Common myeloid progenitor, CD34-positive (primary cell): ENCODE measurements around the gene SMR3A.

Experiments used
- CTCF ChIA-PET: fragments of 350-600 bp; sonication (Branson Sonifier 250); formaldehyde crosslinking; loops from one replicate; lab custom pipeline; 2021; ENCODE audit warnings: antibody characterized with exemption; lab: Charles Lee
- POLR2A ChIA-PET: fragments of 350-600 bp; sonication (Branson Sonifier 250); formaldehyde crosslinking; loops from one replicate; lab custom pipeline; 2021; ENCODE audit warnings: antibody characterized with exemption; lab: Charles Lee
- DNase-seq, 3 donors: peaks; one replicate each; pipeline versions ENCODE4 v3.0.0 to v3.0.0-alpha.2; 2013
- H3K27ac ChIP-seq, 2 experiments: 1 replicate in 1 of 2; 2 replicates in 1 of 2; pipeline ENCODE4 v1.7.0; 2013; ENCODE audit warnings: inconsistent platforms in 2 of 2, low read length in 2 of 2, mild to moderate bottlenecking in 2 of 2, low read depth in 1 of 2, moderate library complexity in 1 of 2; ENCODE audit not compliant: severe bottlenecking in 2 of 2, insufficient read depth in 1 of 2, poor library complexity in 1 of 2
- H3K27me3 ChIP-seq, 5 experiments: replicated peaks in 2 of 5; 1 replicate in 3 of 5; 2 replicates in 2 of 5; pipeline versions ENCODE4 v1.6.1 to v1.7.0; 2013; ENCODE audit warnings: low read length in 4 of 5, mild to moderate bottlenecking in 2 of 5, moderate library complexity in 2 of 5, inconsistent platforms in 1 of 5; ENCODE audit not compliant: insufficient read depth in 5 of 5, control insufficient read depth in 4 of 5
- H3K36me3 ChIP-seq, 4 experiments: 1 replicate in 2 of 4; 2 replicates in 2 of 4; pipeline versions ENCODE4 v1.6.1 to v1.7.0; 2013; ENCODE audit warnings: low read length in 3 of 4, control low read depth in 1 of 4, mild to moderate bottlenecking in 1 of 4; ENCODE audit not compliant: control insufficient read depth in 4 of 4, insufficient read depth in 4 of 4
- H3K4me1 ChIP-seq, 4 experiments: 1 replicate in 3 of 4; 2 replicates in 1 of 4; pipeline versions ENCODE4 v1.6.1 to v1.7.1; 2013; ENCODE audit warnings: low read length in 3 of 4, mild to moderate bottlenecking in 3 of 4, control low read depth in 1 of 4, inconsistent platforms in 1 of 4, moderate library complexity in 1 of 4; ENCODE audit not compliant: control insufficient read depth in 4 of 4, insufficient read depth in 4 of 4; ENCODE audit errors: control extremely low read depth in 1 of 4
- H3K4me3 ChIP-seq, 7 experiments: 1 replicate in 4 of 7; 2 replicates in 3 of 7; pipeline versions ENCODE4 v1.5.1 to v1.7.0; 2013; ENCODE audit warnings: mild to moderate bottlenecking in 7 of 7, low read length in 6 of 7, moderate library complexity in 6 of 7, inconsistent platforms in 2 of 7, low read depth in 2 of 7, control low read depth in 1 of 7; ENCODE audit not compliant: insufficient read depth in 4 of 7, control insufficient read depth in 1 of 7; ENCODE audit errors: extremely low read depth in 1 of 7
- H3K9me3 ChIP-seq, 5 experiments: 1 replicate in 4 of 5; 2 replicates in 1 of 5; pipeline versions ENCODE4 v1.6.1 to v1.7.1; 2013; ENCODE audit warnings: low read length in 4 of 5, mild to moderate bottlenecking in 2 of 5, inconsistent platforms in 1 of 5, low read depth in 1 of 5, moderate library complexity in 1 of 5; ENCODE audit not compliant: control insufficient read depth in 4 of 5, insufficient read depth in 2 of 5; ENCODE audit errors: control extremely low read depth in 1 of 5
- WGBS: methylation state at CpG from one replicate; pipeline ENCODE4 v1.1.5; 2013; ENCODE audit not compliant: insufficient coverage; 5-methylcytosine and 5-hydroxymethylcytosine counted together

The SMR3A gene

DNA sequence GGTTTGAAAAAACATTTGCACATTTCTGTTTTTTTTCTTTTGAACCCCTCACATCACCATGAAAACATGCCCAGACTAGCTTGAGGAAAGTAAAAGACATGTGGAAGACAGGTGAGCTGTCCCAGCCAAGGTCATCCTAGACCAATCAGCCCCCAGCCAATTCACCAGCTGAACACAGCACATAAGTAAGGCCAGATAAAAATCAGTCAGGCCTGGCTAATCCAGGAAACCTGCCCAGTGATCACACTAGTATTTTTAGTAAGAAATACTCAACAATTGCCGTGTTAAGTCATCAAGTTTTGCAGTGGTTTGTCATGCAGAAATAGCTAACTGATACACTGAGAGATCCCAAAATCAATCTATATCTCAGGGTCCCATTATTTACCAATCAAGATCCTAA is 4.4 kb upstream of the SMR3A start:
- H3K36me3 ChIP-seq = no peaks in the 10 kb centered on the region
- POLR2A ChIA-PET = no interaction called here
- no peaks in the 10 kb centered on the region for H3K27me3 ChIP-seq
- no peak overlapping the region for H3K4me3 ChIP-seq
- CTCF ChIA-PET = no interaction called here
- H3K9me3 ChIP-seq = no peaks in the 10 kb centered on the region
- no CpG with 5 or more reads among the region's 1 CpG for WGBS
- DNase-seq = no peak
- no peak overlapping the region for H3K27ac ChIP-seq
- H3K4me1 ChIP-seq = no peaks in the 10 kb centered on the region

DNA sequence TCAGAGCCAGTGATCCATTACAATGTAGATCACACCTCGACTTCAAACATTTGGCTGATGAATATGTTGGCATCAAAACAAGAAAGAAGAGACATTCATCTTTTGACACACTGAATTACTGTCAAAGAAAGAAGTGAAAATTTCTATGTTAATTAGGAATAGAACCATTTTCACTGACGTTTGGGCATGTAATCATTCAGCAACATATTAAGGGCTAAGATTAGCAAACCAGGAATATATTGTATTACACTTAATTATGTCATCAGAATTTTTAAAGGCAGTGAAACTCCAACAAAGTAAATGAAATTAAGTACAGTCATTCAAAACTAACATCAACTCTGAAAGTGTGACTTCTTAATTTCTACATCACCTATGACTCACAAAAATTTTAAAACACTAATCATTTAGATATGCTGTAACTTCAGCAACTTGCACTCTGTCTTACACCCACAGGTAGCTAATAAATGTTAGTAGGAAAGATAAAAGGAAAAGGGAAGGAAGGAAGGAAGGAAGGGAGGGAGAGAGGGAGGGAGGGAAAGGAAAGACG is 1.4 kb upstream of the SMR3A start:
- ChIA-PET POLR2A (no interaction called here), CTCF (no interaction called here)
- H3K4me1 ChIP-seq = no peaks in the 10 kb centered on the region
- H3K9me3 ChIP-seq = no peaks in the 10 kb centered on the region
- H3K4me3 ChIP-seq = no peak overlapping the region
- H3K27ac ChIP-seq = no peak overlapping the region
- WGBS = no CpG with 5 or more reads among the region's 3 CpGs
- H3K36me3 ChIP-seq = no peaks in the 10 kb centered on the region
- H3K27me3 ChIP-seq = no peaks in the 10 kb centered on the region
- DNase-seq = no peak

DNA sequence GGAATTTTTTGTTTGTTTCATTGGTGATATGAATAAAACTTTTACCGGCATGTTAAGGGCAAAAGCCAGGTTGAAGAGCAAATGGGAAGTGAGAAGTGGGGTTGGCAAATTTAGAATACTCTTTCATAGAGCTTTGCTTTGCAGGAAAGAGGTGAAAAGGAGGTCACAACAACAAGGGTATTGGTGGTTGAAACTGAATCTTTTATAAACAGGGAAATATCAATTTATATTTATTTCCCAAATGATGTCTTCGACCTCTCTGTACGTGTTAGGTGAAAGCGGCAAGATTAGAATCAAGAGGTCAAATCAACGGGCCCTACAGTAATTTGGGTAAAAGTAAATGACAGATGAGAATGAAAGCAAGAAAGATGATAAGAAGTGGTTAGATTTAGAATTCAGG is 3.4 kb downstream of the SMR3A start:
- Histone ChIP-seq H3K27me3 (no peaks in the 10 kb centered on the region), H3K9me3 (no peaks in the 10 kb centered on the region), H3K4me3 (no peak overlapping the region), H3K4me1 (no peaks in the 10 kb centered on the region), H3K36me3 (no peaks in the 10 kb centered on the region), H3K27ac (no peak overlapping the region)
- 96% methylated on average over 3 of the region's 5 CpGs for whole genome bisulfite sequencing
- ChIA-PET CTCF (interaction anchor here (1.3 kb wide), 1 partner anchor 32 kb away, joined by 4 read pairs; no protein-coding TSS in a partner anchor), POLR2A (no interaction called here)
- no peak for DNase-seq

DNA sequence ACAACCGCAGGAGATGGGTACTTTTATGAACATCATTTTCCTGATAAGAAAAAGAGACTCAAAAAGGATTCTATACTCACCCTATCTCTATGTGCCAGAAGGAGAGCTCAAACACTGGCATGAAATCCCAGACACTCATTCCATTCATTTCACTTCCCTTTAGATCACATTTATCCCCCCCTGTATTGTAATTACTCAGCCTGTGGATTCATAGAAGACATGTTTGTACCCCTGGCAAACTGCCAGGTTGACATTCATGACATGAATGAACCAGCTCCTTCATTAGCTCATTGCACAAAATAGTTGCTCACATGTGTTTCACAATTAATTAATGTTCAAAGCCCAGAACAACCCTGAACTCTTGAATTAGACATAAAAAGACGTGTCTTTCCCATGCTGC is 4.9 kb downstream of the SMR3A start:
- whole genome bisulfite sequencing = 80% methylated on average over 2 of the region's 2 CpGs
- DNase-seq = no peak
- ChIA-PET POLR2A (no interaction called here), CTCF (no interaction called here)
- H3K27ac ChIP-seq = no peak overlapping the region
- no peaks in the 10 kb centered on the region for H3K4me1 ChIP-seq
- no peaks in the 10 kb centered on the region for H3K36me3 ChIP-seq
- no peak overlapping the region for H3K4me3 ChIP-seq
- no peaks in the 10 kb centered on the region for H3K9me3 ChIP-seq
- H3K27me3 ChIP-seq = no peaks in the 10 kb centered on the region

DNA sequence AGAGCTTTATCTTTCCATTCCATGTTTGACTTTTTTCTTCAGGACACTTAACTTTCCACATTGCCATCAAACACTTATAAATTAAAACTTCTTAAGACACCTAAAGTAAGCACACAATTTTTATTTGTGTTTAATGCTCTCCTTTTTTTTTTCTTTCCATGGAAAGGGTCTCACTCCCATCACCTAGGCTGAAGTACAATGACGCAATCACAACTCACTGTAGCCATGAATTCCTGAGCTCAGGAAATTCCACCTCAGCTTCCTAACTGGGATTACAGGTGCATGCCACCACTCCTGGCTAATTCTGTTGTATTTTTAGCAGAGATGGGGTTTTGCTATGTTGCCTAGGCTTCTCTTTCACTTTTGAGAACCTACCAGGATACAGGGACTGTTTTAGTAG is 7.3 kb downstream of the SMR3A start:
- no peaks in the 10 kb centered on the region for H3K4me1 ChIP-seq
- H3K4me3 ChIP-seq = no peak overlapping the region
- WGBS = no CpG with 5 or more reads among the region's 1 CpG
- DNase-seq = no peak
- no peak overlapping the region for H3K27ac ChIP-seq
- ChIA-PET POLR2A (no interaction called here), CTCF (no interaction called here)
- H3K27me3 ChIP-seq = no peaks in the 10 kb centered on the region
- H3K9me3 ChIP-seq = no peaks in the 10 kb centered on the region
- no peaks in the 10 kb centered on the region for H3K36me3 ChIP-seq

DNA sequence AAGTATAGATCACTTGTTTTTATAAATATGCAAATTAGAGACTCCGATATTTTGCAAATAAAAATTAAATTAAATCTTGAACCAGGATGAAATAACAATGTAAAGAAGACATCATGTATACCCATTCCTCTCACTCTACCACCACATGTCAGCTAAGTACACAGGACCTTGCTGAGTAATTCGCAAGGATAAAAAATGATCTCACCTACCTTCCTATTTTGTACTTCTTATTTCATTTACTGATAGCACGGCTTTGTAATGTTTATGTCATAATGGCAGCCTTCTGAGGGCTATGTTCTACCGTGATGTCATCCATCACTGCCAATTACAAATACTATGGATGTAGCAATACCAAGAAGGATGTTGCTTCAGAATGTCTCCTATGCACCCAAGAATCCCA is 11.4 kb downstream of the SMR3A start:
- Histone ChIP-seq H3K36me3 (no peaks in the 10 kb centered on the region), H3K4me1 (no peaks in the 10 kb centered on the region), H3K27ac (no peak overlapping the region), H3K27me3 (no peaks in the 10 kb centered on the region), H3K4me3 (no peak overlapping the region), H3K9me3 (no peaks in the 10 kb centered on the region)
- ChIA-PET POLR2A (no interaction called here), CTCF (no interaction called here)
- DNase-seq = no peak
- 100% methylated on average over 1 of the region's 4 CpGs for WGBS

DNA sequence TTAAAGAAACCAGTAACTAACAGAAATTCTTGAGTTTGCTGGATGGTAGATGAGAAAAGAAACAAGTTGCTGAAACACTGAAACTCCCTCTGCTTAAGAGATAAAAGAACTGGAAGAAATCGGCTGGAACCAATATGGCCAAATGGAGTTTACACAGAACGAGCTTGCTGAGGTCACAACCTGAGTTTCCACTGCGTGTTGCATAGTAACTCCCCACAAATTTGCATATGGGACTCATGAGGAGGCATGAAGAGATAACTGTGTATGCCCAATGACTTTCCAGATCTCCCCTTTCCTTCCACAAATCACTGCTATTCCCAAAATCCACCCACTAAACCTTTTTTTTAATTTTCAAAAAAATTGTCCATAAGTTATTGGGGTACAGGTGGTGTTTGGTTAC is 12.2 kb downstream of the SMR3A start:
- Histone ChIP-seq H3K27ac (no peak overlapping the region), H3K9me3 (no peaks in the 10 kb centered on the region), H3K4me1 (no peaks in the 10 kb centered on the region), H3K4me3 (no peak overlapping the region), H3K36me3 (no peaks in the 10 kb centered on the region), H3K27me3 (no peaks in the 10 kb centered on the region)
- POLR2A ChIA-PET = no interaction called here
- no peak for DNase-seq
- CTCF ChIA-PET = no interaction called here
- WGBS = 73% methylated on average over 2 of the region's 3 CpGs
